ENCODE measurements around the gene ACBD4. TPM values are rescaled to one million over a fixed set of nuclear protein-coding genes. Genes with fewer than 3 reads are reported as not detected.

Gene ACBD4
- total RNA-seq, 4 donors from 2014 or later, result 5.1 to 23.4 (median 9.5) TPM

GRCh38 chr17:45147581-45148182 lies 12.2 kb downstream of the ACBD4 start:
- TF ChIP-seq CTCF (IDR thresholded peaks at IDR 0.05; ENCODE audit: low read depth), result no peak

- no peak for TF ChIP-seq CTCF (IDR thresholded peaks at IDR 0.05; ENCODE audit: low read depth)
Measured at GRCh38 chr17:45148183-45149036, 12.9 kb downstream of the ACBD4 start, which contains the start of gene HEXIM1. Gene HEXIM1, plus strand, starts transcription at chr17:45148475. Its CDS starts 716 bp downstream, at chr17:45149191.

GRCh38 chr17:45149037-45149668 lies 13.7 kb downstream of the ACBD4 start:
- TF ChIP-seq CTCF (IDR thresholded peaks at IDR 0.05; ENCODE audit: low read depth), result no peak

- TF ChIP-seq CTCF (IDR thresholded peaks at IDR 0.05; ENCODE audit: low read depth), result no peak
Measured at GRCh38 chr17:45149669-45150664, 14.5 kb downstream of the ACBD4 start.

GRCh38 chr17:45150911-45151809 lies 15.7 kb downstream of the ACBD4 start:
- TF ChIP-seq CTCF (IDR thresholded peaks at IDR 0.05; ENCODE audit: low read depth), result no peak

- no peak for TF ChIP-seq CTCF (IDR thresholded peaks at IDR 0.05; ENCODE audit: low read depth)
Measured at GRCh38 chr17:45155029-45155428, 19.5 kb downstream of the ACBD4 start.

Measured in subcutaneous adipose tissue (tissue), 4 donors.